HG03439 (cell line): ENCODE data around the gene PRRC1.

Experiments
- ATAC-seq: cut with Tn5 transposase; IDR thresholded peaks from one replicate; pipeline ENCODE4 v1.9.1; 2021; ENCODE audit warnings: mild to moderate bottlenecking, moderate library complexity; ENCODE audit not compliant: unreplicated experiment

Gene PRRC1

DNA sequence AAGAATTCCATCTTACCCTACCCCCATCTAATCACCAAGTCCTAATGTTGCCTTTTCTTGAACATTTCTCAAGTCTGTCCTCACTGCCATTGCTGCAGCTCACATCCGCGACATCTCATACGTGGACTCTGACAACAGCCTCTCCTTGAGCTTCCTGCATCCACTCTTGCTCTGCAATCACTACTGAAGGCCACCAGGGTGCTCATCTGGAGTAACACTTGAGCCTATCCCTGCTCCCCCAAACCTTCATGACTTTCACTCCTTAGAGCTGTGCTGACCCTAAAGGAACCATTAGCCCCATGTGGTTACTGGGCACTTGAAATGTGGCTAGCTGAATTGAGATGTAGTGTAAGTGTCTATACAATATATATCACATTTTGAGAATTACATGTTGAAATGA, 85.0 kb downstream of the PRRC1 start:
- ATAC-seq: no peak

DNA sequence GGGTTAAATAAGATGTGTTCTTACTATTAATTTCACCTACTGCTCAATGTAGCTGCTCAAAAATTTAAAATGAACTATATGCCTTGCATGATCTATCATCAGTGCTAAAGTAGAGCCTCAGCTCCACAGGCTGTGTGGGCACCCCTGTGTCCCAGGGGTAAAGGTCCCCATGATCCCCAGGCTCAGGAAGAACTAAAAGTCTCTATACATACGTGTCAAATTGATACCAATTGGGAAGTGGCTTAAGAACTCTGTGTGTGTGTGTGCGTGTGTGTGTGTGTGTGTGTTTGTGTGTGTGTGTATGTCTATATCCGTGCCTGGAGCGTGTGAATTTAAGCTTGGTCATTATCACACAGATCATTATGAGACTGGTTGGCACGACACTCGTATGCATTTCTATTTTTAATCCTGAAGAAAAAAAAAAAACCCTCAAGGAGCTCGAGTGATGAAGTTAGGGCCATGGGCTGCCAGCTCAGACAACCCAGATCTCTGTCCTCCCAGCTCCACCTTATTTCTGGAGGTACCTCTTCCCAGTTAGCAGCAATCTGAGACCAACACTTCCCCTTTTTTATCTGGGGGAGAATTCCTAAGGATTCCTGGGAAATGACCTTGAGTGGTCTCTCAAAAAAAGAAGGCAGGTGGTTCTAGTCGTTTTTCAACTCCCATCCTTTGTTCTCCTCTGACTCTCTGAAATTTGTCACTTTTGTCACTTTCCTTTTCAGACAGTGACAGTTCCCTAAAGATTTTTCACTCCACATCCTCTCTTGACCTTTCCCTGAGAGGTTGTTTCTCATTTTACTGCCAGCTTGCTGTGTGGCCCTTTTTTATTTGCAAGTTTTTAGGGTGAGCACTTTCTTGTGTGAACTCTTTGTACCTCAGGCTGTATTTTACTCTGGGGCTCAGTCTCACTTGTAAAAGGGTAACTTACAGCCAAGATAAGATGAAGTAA, 85.7 kb downstream of the PRRC1 start:
- no peak for ATAC-seq
